GM19240 (cell line): Measurements from ENCODE around the gene PIP4K2B.

Experiments used
- DNase-seq: peaks from one replicate; pipeline ENCODE4 v3.0.0; 2011; ENCODE audit warnings: low spot score; ENCODE audit not compliant: insufficient read length

The PIP4K2B gene

DNA sequence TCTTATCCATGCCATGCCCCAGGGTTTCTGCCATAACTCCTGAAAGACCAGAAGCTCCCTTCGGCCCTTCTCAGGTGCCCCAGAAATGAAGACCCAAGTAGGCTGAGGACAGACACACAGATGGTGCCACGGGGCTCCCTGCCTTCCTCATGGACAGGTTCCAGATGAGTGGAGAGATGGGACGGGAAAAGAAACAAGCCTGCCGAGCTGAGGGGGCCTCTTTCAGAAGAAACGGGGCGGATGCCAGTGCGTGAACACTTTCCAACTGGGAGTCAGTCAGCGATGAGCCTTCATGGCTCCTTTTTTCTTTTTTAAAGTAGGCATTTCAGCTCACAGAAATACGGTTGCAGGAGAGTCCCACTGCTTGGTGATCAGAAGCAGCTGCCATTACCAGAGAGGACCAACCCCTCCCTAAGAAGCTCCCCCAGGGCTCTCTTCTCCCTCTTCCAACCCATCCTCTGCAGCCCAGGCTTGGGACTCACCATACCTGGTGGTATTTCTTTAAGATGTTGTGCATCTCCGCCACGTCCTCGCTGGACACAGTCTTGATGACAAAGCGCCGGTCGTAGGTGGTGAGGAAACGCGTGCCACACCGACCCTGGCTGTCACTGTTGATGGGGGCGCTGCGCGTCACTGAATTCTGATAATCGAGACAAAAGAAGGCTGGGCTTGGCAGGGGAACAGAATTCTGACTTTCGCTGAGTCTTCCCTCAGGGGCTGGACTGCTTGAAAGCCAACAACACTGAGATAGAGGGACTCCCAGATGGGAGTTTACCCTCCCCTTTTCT lies 19.2 kb downstream of the PIP4K2B start:
- DNase-seq, result no peak

DNA sequence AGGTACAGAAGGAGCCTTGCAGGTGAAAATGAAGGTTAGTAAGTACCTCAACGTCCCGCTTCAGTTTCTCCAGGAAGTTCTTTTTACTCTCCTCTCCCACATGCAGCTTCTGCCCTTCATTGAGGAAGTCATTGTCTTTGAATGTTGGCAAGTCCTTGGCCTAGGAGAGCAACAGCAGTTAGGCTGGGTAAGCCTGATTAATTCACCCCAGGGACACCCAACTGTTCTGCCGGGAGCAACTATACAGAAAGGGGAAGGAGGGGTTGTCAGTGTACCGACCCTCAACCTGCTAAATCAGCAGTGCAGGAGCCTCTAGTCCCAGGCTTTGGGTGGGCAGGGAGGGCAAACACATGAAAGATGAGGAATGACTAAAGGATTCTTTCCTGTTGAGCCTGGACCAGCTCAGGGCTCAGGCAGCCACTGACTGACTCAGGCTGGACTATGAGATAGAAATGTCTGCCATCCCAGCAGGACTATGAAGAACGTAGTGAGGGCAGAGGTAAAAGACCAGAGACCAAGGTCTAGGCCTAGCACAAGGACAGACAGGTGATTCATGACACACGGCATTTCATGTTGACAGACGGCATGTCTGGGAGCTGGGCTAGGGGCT lies 21.6 kb downstream of the PIP4K2B start:
- no peak for DNase-seq

DNA sequence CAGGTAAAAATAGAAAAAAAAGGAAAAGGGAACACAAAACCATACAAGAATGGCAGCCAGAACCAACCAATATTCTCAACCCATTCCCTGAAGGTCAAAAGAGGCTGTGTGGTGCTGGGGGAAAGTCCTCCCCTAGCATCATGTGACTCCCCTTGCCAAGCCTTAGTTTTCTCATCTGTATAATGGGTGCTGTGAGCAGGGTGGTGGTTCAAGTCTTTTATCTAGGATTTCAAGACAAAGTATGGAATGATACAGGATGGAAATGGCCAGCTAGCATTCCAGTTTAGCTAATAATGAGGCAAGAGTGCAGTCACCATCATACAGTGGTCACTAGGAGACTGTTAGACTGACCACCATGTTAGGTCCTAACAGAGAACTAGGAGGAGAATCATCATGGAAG lies 26.1 kb downstream of the PIP4K2B start:
- DNase-seq, result no peak

DNA sequence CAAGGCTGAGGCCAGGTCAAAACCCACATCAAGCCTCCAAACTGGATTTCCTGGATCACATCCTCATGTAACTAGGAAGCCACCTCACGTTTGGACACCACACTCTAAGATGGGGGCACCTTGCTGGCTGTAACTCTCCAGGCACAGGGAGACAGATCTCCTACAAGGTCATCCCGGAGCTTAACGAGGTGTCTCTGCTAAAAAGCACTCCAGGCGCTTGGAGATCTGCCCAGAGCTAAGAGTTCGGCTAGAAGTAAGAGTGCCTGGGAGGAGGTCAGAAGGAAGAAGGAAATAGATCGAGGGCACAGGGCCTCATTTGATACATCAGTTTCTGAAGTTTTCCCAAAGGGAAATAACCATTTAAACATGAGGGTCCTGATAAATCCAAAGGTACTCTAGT lies 30.9 kb downstream of the PIP4K2B start:
- DNase-seq, result no peak

DNA sequence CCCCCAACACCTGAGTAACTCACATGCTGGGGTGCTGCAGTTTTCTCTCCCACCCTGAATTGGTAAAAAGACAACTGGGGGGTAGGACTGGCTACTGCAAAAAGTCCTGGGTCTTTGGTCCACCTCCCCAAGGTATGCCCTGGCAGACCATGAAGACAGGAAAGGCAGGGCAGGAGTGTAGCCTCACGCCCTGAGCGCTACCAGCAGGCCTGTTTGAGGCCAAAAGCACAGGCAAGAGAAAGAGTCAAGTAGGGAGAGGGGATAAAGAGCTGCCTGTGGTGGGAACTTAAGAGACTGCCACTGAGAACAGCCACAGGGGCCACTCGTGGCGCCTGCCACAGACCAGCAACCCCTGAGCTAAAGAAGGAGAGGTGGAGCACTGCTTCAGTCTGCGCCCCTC lies 33.0 kb downstream of the PIP4K2B start:
- no peak for DNase-seq

DNA sequence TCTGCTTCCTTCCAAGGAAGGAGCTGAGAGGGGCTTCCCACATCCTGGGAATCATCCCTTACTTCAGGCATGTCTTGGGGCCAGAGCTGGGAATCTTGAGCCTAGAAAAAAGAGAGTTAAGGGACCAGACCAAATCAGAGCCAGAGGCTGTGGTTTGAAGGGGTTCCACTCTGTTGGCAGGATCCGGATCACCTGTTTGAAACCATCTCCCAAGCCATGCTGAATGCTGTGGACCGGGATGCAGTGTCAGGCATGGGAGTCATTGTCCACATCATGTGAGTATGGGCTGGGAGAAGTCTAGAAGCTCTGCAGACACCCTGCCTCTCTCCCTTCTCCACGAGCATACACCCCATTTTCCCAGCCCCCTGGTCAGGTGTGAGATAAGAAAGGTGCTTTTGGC lies 37.1 kb downstream of the PIP4K2B start:
- DNase-seq, result no peak

DNA sequence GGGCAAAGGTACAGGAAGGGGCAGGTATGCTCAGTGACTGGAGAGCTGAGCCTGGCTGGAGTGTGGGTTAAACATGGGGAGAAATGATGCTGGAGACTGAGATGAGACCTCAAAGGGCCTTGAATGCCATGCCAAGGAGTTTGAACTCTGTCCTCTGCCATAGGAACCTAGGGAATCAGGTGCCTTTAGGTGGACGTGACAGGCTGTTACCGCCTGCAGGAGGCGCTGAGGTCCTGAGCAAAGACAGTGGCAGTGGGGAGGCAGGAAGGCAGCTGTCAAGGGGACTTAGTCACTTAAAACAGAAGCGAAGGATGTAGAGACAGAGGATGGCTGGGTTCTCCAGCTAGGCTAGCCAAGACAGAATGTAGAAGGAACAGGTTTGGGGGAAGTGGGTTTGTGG lies 37.7 kb downstream of the PIP4K2B start:
- no peak for DNase-seq

DNA sequence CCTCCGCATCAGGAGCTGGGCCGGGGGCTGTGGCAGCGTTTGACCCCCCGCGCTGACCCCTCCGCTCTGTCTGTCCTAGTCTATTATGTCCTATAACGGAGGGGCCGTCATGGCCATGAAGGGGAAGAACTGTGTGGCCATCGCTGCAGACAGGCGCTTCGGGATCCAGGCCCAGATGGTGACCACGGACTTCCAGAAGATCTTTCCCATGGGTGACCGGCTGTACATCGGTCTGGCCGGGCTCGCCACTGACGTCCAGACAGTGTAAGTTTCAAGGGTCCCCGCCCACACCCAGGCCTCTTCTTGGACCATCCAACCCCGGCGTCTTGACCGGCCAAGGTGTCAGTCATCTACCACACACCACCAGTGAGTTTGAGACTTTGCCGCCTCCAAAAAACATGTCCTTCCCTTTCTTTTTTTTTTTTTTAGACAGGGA lies 46.3 kb downstream of the PIP4K2B start:
- no peak for DNase-seq

DNA sequence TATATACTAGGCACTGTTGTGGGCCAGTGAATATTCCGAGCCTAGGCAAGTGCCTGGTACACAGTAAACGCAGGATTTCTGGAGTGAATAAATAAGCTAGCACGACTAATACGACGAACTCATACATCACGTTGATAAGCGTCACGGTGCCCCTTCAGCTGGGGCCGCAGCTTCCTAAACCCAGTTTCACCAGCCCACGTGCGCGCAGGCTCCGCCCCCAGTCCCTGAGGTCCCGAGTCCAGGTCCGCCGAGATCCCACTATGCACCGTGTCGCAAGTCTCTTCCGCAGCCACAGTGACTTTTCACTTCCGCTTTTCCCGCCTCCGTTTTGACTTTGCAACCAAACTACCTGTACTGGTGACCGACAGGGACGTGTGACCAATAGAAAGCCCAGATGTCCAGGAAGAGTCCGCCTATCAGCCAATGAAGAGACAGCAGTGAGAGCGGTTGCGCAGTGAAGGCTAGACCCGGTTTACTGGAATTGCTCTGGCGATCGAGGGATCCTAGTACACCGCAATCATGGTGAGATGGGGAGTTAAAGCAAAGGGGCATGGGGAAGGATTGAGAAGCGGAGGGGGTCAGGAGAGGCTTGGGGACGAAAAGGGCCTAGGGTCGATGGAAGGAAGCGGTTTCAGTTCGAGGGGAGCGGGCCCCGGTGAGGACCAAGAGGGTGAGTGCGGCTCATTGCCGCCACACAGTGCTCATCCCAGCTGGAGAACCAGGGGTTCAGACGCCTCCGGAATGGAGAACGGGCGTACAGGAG lies 46.9 kb downstream of the PIP4K2B start, which contains the start of gene PSMB3:
PSMB3 (plus strand) TSS at position 434 of the 763 bp plus-strand sequence; CDS start at position 520, 86 bp downstream.
- DNase-seq, result peak; percentile 95

DNA sequence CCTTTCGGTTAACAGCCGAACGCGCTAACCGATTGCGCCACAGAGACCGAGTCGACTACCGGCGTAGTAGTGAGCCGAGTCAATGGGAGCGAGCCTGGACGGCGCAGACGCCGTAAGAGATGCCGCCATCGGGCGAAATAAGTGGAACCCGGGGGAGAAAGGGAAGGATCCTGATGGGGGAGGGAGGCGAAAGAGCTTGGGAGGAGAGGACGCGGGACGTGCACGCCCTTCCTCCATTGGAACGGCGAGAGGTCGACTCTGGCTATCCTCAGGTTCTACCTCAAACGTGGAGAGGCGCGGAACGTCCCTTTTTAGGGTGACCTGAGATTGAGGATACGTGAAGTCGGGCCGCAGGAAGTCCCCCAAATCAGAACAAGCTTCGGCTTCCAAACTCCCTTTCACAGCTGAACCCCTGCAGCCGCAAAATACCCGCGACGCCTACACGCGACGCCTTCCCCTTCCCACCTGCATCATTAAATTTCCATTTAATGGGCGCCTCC lies 47.5 kb downstream of the PIP4K2B start:
- no peak for DNase-seq

DNA sequence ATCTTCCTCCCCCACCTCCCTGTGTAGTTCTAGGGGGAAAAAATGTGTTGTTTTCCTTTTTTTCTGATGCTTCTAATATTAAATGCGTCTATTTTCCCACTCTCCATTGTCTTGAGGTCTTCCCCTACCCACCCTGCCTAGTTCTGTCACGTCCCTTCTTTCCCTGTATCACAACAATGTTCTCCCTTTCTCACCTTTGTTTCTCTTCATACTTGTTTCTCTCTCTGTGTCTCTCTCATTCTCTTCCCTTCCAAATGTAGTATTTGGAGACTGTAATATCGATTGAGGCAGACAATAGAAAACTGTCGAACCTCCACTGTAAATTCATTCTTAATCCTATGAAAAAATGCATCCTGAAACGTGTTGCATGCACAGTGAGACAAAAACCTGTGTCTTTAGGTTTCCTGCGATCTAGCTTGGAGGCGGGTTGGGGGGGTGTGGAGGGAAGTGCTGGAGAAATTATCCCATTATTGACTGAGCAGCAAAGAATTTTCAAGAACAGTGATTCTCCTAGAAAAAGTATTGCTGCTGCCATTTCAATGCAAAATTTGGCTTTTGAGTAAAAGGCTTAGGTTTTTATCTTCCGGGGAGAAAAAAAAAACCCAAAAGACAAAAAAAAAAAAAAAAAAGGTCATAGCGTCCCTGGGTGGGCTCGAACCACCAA lies 48.1 kb downstream of the PIP4K2B start:
- no peak for DNase-seq

DNA sequence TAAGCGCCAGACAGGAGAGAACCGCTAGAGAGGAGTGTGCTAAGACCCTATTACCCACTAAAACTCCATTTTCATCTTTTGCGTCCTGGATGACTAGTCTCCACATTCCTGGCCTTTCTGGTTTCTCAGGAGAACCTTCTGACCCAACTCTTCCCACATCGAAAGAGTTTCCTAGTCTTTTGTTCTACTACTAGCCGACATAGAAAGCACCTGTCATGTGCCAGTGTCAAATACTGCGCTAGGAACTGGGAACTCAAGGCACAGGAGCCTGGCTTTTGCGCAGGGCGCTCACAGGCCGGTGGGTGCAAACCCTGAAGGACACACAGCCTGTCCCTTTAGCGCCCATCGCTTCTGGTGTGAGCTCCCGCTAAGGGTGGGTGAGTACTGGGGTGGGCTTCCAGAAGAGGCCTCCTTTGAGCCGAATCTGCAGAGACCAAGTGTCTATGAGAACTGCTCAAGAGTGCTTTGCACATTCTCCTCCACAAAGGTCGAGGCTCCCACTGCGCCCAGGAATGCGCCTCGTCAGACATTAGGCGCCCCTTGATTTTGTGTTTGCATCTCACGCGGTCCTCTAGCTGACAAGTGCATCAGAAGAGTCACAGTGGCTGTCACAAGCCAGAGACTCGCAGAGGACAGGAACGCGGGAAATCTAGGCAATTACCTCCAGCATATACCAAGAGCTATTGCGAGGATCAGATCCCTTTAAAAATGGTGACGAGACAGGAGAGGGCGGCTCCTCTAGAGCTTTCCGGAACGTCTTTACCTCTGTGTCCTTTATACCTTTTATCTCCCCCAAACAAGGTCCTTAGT lies 48.8 kb downstream of the PIP4K2B start:
- DNase-seq, result no peak

DNA sequence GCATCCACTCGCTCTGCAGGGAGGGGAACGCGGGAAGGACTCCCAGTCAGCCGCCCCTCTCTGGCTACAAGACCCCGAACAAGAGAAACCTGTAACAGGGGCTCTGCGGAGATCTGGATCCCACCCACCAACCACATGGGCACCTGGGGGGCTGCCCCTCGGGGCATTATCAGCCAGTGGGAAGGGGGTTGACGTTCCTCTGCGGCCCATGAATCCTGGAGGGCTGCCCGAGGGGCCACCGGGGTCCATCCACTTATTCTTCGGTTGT lies 49.4 kb downstream of the PIP4K2B start:
- no peak for DNase-seq

DNA sequence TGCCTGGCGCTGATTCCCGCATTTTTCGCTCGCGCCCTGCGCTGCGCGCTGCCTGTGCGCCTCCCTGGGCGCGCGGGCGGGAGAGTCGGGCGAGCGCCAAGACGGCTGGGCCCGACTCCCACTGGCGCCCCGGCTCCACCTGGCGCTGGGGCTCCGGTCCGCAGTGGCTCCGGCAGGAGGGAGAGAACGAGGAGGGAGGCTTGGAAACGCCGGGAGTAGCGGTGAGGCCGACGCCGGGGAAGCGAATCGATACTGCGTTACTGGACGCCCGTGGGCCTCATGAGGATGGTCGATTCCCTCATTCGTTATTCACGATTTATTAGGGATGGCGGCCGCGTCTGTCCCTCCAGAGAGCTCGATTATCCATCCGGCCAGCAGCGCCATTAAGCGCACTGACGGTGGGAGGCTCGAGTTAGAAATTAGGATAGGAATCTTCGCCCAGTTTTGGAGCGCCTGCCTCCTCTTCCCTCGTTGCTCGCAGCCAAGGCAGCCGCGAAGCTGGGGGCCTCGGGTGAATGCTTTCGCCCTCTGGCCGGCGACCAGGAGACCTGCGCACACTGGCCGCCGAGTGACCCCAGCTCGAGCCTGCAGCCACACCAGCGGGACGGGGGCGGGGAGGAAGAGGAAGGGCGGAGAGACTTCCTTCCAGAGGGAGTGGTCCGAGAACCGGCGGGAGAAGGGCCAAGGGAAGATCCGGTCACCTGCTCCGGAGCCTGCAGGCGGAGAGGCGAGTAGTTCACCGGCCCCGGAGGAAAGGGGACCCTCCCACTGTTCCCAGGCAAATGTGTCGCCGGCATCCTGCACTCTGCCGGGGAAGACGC lies 49.9 kb downstream of the PIP4K2B start:
- no peak for DNase-seq

DNA sequence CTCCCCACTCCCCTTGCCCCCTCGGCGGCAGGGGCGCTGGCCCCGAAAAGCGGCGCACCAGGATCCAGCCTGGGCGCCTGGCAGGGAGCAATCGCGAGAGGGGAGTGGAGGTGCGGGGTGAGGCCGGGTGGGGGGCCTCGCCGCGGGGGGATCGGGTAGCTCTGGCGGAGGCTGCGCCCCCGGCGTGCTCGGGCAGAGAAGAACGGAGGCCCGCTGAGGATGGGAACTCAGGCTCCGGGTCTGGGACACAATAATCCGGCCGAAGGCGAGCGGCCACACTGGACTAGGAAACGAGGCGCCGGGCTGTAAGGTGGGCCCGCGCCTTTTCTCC lies 50.5 kb downstream of the PIP4K2B start:
- no peak for DNase-seq

DNA sequence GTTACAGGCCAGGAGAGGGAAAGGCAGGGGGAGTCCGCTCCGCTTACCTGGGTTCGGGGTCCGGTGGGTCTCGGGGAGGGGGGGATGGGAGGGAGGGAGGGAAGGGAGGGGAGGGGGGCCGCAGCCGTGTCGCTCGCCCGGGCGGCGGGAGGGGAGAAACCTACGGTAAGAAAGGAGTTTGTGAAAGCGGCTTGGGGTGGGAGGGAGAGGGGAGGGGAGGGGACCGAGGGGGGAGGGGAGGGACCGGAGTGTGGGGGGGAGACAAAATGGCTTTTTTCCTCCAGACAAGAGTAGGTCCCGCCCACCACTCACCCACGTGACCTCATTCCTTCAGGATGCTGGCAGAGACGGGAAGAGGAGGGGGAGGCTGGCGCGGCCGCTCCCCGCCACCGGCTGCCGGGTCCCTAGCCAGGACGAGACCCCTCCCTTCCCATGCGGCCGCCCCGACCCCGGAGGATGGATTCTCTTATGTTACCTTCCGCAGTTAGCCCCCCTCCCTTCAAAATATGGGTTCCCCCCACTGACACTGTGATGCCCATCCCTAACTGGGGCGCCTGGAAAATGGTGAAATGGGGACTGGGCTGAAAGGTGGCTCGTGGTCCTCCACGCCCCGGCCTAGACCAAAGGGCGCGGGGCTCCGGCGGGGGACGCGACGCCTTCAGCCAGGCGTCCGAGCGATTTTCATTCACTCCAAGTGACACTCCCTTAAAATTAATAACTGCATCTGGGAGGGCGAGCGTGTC lies 51.0 kb downstream of the PIP4K2B start, which contains the start of gene PCGF2:
PCGF2 (minus strand) TSS at position 188 of the 743 bp plus-strand sequence. CDS start 7,934 bp downstream, outside the sequence.
- no peak for DNase-seq

DNA sequence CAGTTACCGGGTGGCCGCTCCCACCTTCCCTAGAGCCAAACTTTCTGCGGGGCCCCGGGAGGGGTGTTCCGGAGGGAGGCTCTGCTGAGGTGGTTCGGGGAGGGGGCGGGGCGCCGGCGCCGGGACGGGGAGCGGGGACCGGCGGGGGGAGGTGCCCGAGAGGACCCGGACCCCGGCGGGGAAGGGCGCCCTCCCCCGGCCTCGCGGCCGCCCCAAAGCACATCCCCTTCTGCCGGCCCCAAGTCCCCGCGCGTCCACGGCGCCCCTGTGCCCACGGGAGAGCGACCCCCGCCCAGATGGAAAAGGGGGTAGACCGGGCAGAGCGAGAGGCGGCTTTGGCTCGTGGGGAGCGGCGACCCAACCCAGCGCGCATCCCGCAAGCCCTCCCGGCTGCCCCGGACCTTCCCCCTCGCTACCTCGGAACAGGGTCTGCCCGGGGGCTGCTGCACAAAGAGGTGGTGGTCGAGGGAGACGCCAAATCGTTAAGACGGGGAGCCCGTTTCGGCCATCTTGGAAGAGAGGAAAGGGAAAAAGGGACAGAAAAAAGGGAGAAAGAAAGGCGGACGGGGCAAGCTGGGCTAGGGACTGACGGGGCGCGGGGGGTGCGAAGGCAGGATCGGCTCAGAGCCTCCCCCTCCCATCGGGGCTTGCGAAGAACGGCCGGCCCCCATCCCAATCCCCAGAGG lies 51.8 kb downstream of the PIP4K2B start:
- DNase-seq, result no peak

DNA sequence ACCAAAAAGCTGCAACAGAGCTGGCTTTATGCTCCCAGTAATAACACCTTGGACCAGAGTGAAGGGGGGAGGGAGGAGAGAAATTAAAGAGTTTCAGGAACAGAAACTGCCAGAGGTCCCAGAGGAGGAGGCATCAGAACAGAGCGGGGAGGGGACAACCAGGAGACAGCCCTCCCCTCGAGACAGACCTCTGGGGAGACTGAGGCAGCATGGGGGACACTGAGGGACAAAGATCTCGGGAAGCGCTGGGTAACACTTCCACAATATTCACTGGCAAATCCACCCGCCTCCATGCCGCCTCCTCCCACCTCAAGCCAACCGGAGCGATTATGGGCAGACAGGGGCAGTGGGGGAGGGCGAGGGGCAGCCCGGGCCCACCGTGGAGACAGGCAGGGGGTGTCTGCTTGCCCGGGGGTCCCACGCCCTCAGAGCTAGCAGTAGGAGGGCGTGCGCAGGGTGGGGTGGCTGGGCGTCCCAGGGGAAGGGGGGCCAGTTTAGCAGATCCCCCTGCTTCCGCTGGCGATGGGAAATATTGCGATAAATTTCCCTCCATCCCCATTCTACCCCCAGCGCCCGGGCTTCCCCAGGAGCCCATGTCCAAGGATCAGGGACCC lies 52.4 kb downstream of the PIP4K2B start:
- no peak for DNase-seq
